Esophagus squamous epithelium (tissue), 4 donors: ENCODE measurements around the gene ZNF519.

Experiments used
- CTCF ChIP-seq, 6 experiments: fragments of 450-650 bp in 4 of 6; fragments of 200-600 bp in 2 of 6; sonication (generic) in 2 of 6; IDR thresholded peaks; one replicate each; pipeline ENCODE4 v1.5.1; 2016 to 2019; ENCODE audit warnings: antibody characterized with exemption in 6 of 6, mild to moderate bottlenecking in 4 of 6, moderate library complexity in 4 of 6
- POLR2A ChIP-seq, 4 donors: fragments of 450-650 bp; IDR thresholded peaks; one replicate each; pipeline ENCODE4 v1.6.1; 2017; ENCODE audit warnings: antibody characterized with exemption in 4 of 4, mild to moderate bottlenecking in 4 of 4, moderate library complexity in 3 of 4

- TF ChIP-seq CTCF (IDR thresholded peaks at IDR 0.05) (no peak), POLR2A (IDR thresholded peaks at IDR 0.05) (no peak)
Observed at GRCh38 chr18:14089191-14089590, 43.0 kb downstream of the ZNF519 start.
